ENCODE data around the gene TIRAP.
"Not testable (repeated sequence)": the region's sequence is repeated elsewhere in the genome, so short reads cannot be mapped to it uniquely, and the experiment has no call there.

The TIRAP gene

DNA sequence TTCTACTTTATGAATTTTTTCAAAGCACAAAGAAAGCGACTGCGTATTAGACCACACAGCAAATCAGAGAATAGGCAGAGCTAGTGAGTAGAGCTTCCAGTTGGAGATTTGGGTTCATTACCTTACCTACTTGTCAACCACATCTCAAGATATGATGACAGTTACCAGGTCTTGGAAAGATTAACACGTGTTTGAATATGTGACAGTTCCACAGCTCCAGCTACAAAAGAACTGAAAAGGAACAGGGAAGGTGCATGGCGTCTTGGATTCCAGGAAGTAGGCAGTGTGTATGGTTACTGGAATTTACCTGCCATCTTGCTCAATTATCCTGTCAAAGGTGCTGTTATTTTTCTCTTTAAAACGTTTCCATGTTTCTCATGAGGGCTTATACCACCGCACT, 5.3 kb downstream of the TIRAP start:
- DNase-seq, result no peak

DNA sequence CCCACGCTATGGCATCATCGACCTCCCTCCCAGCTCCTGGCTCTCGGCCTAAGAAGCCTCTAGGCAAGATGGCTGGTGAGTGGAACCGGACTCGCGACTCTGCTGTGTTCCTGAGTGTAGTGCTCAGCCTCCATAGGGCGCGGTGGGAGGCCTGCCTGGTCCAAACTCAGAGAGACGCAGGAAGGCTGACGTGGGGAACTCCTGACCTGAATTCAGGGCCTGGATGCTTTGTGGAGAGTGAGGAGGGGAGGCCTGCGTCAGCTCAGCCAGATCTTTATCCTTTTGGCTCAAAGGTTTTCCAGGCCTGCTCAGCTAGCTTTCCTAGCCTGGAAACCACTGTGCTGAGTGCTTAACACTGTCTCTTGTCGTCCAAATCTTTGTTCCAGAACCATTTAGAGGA, 8.0 kb downstream of the TIRAP start:
- DNase-seq, result no peak

DNA sequence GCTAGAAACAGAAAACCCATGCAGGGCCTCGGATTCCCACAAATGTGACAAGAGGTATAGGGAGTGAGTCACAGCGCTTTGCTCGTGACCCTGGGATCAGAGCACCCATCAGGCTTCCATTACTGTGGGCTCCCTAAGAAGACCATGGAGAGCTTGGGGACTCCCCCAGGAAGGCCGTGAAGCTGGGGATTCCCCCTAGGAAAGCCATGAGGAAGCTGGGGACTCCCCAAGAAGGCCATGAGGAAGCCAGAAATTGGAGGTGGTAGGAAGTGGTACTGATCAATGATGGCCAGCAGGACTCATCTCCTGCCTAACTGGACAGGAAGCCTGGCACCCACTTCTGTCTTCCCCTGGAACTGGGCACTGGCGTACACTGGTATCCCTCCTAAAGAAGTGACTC, 10.8 kb downstream of the TIRAP start:
- no peak for DNase-seq

DNA sequence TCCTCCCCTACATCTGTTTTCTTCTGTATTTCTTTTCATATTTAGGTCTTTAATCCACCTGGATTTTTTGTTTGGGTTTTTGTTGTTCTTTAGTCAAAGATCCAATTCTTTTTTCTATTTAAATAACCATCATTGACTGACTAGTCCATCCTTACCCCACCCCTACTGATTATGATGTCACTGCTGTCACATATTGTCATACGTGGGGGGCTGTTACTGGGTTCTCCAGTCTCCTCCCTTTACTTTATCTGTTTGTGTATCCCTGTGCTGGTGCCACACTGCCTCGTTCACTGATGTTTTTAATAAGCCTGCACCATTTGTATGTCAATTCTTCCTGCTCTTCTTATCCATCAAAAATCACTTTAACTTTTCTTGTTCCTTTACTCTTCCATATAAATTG, 14.1 kb downstream of the TIRAP start:
- no peak for DNase-seq

DNA sequence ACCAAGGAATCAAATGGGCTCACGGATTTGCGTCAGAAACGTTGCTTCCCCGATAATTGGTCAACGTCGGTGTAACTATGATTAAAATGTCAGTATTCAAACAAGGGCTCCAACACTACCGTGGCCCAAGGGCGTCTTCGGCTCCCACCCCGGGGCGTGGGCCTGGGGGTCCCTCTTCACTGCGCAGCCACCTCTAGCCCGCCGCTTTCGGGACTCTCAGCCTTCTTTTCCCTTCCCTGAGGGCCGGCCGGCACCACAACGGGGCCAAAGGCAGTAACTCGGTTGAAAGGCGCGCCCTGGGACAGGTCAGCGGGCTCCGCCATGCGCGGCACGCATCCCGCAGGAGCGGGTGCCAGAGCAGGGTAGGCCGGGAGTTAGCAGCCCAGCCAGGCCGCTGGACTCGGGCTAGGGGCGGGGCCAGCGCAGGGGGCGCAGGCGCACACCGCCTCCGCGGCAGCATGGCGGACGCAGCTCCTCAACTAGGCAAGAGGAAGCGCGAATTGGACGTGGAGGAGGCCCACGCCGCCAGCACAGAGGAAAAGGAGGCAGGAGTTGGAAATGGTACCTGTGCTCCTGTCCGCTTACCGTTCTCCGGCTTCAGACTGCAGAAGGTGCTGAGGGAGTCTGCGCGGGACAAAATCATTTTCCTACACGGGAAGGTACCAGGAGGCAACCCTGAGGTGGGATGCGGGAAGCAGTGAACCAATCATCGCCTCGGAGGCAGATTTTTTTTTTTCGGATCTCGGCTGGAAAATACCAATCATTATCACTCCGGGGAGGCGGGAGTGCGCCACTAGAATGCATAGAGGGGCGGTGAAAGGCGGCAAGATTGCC, 20.9 kb downstream of the TIRAP start, which contains the start of gene DCPS:
DCPS (plus strand) TSS at position 438 of the 834 bp plus-strand sequence; CDS start at position 459, 21 bp downstream.
- DNase-seq, result peak; percentile 95

DNA sequence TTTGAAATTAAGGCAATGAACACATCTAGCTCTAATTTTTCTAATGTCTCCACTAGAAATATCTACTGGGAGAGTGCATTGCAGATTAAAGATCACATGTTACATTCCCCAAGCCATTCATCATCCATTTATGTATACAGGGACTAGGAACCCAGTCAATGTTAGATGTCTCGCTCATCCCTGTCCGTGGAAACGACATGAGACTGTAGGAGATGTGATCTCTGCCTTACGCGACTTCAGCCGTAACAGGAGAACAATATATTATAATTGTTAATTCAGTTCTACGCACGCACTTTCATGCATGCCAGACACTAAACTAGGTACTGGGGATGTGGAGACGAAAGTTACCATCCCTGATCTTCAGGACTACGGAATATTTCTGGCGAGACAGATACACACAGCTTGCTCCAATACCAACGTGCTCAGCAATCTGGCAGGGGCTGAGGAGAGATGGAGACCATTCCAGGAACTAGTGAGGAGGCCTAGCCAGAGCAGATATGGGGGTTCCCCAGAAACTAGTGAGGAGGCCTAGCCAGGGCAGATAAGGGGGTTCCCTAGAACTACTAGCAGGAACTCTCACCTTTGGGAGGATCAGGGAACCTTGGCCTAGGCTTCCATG, 21.7 kb downstream of the TIRAP start:
- DNase-seq, result peak; percentile 60

DNA sequence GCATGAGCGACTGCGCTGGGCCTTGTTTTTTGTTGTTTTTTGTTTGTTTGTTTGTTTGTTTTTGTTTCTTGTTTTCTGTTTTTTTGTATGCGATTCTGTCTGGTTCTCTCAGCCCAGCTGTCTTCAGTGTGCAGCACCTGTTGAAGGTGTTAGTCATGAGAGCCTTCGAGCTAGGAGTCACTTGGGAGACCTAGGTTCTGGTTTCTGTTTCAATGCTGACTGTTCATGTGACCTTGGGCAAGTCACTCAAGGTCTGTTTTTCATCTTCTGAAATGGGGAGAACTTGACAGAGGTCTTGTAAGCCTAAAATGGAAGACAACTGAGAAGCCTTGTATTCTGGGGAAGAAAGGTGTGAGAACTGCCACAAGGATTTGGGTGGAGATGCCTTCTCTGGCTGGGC, 22.8 kb downstream of the TIRAP start:
- DNase-seq, result no peak

DNA sequence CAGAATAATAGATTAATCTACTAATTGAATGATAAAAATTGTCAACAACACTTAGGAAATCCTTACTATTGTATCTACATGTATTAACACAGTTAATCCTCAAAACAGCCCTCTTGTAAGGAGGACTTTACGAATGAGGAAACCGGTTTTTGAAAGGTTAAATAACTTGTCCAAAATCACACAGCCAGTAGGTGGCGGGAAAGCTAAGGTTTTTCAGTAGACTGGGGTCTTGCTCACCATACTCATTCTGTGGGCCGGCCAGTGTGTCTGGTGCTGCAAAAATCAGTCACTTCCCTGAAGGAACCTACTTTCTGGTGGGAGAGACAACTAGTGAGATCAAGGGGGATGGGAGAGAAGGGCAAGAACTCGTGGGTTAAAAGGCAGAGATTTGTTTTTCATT, 24.8 kb downstream of the TIRAP start:
- peak; percentile 65 for DNase-seq

DNA sequence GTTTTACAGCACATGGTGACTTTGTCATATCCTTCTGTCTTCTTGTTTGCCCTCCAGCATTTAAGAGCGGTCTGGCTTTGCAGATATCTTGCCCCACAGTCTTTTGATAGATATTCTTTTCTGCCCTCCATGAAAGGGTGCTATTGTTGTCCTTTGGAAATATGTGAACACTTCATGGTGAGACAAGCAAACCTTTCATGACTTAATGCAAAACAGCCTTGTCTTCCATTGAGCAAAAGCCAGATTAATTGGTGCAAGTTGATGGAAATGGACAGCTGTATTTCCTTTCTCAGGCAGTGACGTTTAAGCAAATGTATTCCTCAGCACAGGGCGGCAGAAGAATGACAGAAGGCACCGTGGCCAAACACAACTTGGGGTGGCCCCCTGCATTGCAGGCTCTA, 25.4 kb downstream of the TIRAP start:
- no peak for DNase-seq

DNA sequence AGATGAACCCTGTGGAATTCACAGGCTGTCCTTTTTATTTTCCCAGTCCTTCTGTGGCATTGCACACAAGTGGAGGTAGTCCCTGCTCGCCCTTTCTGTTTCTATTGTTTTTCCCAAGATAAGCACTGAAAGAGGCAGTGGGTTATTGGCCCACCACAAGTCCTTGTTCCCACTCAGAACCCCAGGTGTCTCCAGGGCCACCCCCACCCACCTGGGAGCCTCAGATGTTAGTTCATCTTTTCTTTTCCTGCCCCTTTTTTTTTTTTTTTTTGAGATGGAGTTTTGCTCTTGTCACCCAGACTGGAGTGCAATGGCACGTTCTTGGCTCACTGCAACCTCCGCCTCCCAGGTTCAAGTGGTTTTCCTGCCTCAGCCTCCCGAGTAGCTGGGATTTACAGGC, 25.9 kb downstream of the TIRAP start:
- DNase-seq, result not testable (repeated sequence)

DNA sequence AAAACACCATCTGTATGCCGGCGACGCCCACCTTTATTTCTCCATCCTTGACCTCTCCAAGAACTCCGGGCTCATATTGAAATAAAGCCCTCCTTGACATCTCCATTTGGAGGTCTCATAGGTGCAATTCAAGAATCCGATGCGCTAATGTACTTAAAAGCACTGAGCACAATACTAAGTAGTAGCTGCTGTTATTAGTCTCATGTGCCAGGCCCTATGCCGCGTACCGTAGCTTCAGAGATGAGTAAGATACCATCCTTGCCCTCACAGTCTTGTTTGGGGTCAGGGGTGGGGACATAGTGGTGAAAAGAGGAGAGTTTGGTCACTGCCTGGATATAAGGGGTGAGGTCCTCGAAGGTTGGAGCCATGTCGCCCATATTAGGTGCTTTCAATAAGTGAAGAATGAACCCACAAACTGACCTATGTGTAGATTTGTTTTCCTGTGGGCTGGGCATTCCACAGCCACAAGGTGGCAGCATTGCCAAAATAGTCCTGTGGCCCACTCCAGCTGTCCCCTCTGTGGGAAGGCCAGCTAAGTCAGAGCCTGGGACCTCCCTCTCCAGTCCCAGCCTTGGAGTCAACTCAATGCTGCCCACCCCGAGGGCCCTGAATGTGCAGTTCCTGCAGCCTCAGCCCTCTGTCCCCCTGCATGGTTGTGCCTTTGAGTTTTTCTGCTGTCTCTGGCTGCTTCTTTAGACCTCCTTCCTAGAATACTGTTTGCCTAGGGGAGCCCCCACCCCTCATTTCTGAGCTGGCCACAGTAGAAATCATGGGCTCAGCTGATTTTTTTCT, 27.5 kb downstream of the TIRAP start:
- DNase-seq, result peak; percentile 77

DNA sequence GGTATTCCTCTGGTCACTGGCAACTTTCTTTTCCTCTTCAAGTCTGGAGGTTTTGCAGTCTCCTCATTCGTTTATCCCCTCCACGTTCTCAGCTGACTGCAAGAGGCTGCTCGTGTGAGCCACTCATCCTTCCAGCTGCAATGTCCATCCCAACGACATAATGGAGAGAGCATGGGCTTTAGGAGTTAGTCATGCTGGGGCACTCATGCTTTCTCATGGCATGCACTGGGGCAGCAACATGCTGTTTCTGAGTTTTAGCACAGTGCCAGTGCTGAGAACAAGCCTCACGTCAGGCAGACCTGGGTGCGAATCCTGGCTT, 28.1 kb downstream of the TIRAP start:
- no peak for DNase-seq

DNA sequence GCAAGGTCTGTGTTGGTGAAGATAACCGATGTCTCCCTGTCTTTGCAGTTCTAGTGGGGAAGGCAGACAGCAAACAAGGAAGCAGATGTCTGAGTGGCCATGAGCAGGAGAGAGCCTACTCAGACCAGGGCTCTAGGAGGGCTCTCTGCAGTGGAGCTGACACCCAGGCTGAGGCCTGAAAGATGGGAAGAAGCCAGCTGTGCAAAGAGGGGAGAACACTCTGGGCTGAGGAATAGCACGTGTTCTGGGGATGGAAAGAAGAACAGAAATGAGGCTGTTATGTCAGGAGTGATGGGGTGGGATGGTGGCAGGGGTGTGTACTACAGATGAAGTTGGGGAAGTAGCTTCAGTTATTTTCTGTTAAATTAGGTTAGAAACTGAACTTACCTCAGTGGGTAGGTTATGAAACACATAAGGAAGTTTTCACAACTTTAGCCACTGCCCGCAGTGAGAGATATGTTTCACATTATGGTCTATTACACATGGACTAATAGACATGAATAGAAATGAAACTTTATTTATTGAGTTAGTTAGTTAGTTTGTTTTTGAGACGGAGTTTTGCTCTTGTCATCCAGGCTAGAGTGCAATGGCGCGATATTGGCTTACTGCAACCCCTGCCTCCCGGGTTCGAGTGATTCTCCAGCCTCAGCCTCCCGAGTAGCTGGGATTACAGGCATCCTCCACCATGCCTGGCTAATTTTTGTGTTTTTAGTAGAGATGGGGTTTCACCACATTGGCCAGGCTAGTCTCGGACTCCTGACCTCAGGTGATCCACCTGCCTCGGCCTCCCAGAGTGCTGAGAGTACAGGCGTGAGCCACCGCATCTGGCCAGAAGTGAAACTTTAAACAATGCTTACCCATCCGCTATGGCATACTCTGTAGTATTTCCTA, 28.8 kb downstream of the TIRAP start:
- DNase-seq, result no peak

DNA sequence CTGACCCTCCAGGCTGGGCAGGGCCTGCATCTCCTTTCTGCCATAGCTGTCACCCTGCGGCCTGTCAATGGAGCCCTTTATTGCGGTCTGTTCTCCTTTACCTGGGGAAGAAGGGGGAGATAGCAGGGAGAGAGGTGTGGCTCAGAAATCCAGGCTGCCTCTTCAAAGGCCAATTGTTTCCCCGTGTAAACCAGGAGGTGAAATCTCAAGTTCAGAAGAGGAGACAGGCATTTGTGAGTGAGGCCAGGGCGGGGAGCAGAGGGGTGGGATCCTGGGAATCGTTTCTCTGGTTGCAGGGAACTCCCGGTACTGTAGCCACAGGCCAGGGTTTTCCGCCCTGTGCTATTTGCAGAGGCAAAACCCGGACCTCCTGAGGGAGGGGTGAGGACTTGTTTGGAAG, 30.1 kb downstream of the TIRAP start:
- no peak for DNase-seq

DNA sequence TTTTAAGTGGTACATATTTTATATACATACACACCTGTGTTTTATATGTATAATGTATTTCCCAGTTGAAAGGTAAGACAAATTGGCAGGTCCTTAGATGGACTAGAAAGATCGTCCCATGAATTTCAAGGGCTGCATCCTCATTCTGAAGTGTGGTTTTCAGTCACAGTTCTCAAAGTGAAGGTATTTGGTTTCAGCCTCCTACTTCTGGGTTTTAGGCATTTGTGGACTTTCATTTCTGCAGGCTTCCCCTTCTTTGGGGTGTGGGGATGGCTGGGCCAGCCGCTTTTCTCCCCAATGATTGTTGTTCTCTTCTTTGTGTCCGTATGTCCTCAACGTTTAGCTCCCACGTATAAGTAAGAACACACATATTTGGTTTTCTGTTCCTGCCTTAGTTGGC, 30.9 kb downstream of the TIRAP start:
- DNase-seq, result no peak

DNA sequence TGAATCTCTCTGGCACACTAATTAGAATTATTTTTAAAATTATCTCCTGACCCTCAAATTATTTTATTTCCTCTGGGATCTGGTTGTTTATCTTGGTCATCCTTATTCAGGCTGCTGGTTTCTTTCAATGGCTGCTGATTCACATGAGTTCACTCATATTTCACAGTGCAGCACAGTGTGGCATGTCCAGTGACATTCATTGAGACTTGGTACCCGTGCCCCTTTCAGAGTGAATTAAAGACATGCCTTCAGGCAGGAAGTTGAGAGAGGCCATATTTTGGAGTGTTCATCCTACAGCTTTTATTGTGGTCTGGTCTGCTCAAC, 34.5 kb downstream of the TIRAP start:
- no peak for DNase-seq

DNA sequence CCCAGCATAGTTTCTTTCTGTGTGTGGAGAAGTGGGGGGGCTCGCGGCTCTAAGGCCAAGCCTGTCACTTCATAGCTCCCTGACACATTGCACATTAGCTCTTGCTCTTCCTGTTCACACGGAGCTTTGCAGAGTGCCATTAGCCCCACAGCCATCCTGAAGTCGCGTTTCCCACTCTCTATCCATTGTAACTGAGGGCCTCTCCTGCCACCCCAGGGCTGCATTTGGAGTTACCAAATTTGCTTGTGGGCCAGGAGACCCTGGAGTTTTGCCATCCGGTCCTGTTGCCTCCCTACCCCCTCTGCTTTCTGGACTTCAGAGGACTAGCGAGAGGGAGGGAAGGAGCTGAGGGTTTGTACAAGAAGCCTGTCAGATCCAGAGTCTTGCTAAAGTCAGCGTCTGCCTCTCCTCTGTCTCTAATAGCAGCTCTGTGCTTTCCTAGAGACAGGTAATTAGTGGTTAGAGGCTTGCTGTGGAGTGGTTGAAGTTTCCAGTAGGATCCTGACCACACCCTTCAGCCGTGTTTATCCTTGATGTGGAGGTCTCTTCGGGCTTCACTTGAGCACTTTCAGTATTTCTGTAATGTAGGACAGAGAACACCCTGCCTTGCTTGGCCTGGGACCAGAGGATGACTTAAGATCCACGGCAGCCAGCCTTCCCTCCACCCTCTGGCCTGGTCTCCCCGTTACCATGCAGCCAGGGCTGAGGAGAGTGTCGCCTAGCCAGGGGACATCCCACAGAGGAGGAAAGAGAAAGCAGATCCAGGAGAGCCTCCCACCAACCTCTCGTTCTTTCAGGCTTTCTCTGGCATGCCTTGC, 35.1 kb downstream of the TIRAP start:
- DNase-seq, result peak; percentile 72

DNA sequence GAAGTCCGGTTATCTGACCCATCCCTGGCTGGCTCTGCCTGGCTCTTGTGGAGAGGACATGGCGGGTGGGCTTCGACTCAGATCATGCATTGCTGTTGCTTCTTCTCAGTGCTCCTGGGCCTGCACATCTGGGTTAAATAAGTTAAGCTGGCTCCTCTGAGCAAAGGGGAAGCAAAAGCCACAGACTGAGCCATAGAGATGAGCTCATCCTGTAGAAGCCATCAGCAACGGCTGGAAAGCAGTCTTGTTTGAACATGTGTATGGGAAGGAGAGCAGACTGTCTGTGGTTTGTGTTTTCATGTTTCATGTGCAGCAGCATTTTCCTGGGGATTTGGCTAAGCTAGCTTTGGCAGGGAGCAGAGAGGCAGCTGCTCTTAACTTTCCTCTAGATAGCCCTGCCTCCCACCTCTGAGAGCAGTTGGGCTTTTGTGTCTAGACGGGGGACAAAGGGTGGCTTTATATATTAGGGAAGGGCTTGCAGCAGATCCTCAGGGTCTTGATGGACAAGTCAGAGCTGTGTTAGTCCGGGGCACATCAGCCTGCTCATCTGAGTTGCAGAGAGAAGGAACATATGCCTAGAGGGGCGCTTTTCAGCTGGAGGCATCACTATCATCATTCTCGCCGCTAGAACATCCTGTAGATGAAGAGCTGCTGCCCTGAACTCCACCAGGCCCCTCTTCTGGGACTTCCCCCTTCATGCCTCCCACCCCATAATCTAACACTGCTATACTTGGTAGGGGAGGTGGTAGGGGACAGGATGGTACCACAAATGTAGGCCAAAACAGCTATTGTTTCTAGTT, 35.9 kb downstream of the TIRAP start:
- peak; percentile 17 for DNase-seq

DNA sequence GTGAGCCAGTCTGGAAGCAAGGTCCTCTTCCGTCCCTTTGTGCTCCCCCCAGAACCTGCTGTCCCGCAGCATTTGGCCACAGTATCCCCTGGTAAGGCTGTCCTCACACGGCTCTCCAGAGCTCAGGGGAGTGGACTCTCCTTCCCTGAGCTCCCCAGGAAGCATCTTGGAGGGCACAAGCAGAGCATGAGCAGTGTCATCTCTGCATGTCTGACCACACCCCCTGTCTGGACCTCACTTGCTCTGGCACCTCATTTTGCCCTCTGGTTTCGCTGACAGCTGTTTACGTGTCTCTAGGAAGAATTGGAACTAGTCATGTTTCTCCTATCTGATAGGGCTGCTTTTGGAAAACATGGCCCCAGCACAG, 36.5 kb downstream of the TIRAP start:
- DNase-seq, result no peak

DNA sequence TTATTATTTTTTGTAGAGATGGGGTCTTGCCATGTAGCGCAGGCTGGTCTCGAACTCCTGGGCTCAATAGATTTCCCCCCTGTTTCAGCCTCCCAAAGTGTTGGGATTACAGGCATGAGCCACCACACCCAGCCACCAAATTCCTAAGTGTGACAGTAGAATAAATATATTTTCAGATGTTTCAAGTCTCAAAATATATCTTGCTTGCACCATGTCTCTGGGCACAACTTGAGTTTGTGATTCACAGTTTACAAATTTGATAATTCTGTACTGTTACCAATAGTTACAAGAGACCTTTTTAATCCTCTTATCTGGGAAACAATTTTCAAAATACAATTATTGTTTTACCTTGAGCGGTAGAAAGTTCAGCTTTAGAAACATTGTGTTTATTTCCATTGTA, 40.1 kb downstream of the TIRAP start:
- DNase-seq, result no peak

DNA sequence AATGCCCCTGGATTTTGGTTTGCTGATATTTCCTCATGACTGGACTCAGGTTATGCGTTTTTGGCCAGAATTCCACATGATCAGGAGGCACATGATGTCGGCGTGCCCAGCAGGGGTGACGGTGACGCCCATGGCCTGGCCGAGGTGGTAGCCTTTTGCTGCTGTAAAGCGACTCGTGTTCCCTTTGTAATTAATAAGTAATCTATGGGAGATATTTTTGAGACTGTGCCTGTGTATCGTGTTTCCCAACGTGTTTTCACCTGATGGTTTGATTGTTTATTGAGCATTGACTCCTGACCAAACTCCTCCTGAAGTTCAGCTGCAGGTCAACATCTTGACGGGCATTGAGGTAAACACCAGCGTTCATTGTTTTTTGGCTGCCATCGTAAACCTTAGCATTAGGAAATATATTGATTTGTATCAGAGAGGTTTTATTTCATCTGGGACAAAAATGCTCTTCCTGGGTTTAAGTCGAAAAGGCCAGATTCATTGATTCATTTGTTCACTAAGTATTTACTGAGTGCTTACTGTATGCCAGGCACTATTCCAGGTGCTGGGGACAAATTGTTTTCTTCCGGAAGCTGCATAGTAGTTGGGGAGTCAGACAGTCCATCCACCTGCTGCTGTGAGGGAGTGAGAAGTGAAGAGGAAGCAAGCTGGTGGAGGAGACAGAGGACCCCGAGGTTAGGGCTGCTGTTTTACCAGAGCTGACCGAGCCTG, 44.5 kb downstream of the TIRAP start:
- no peak for DNase-seq

Data from NCI-H69 (cell line).